HUDEP-2 (cell line): ENCODE results near the gene ITPRID1.
"Not testable (repeated sequence)": the region's sequence is repeated elsewhere in the genome, so short reads cannot be mapped to it uniquely, and the experiment has no call there.

Experiments used
- DNase-seq, 76 experiments: peaks; one replicate each; lab custom pipeline; 2025; ENCODE audit not compliant: unreplicated experiment in 76 of 76; lab: John Stamatoyannopoulos, UW

Gene ITPRID1

GRCh38 chr7:31513790-31514189, at the start of gene ITPRID1:
Gene ITPRID1, plus strand, starts transcription at chr7:31514090. Its CDS starts 38,935 bp downstream, at chr7:31553025.
- DNase-seq = no peak

- DNase-seq = no peak
Observed at GRCh38 chr7:31464601-31465000, 49.3 kb upstream of the ITPRID1 start.

- DNase-seq = no peak
Observed at GRCh38 chr7:31465285-31465684, 48.6 kb upstream of the ITPRID1 start.

- no peak for DNase-seq
Observed at GRCh38 chr7:31466036-31466435, 47.9 kb upstream of the ITPRID1 start.

- not testable (repeated sequence) for DNase-seq
Observed at GRCh38 chr7:31470883-31471282, 43.0 kb upstream of the ITPRID1 start.

GRCh38 chr7:31475368-31475767, 38.5 kb upstream of the ITPRID1 start:
- no peak for DNase-seq

GRCh38 chr7:31476073-31476745, 37.7 kb upstream of the ITPRID1 start:
- no peak for DNase-seq

GRCh38 chr7:31476941-31477677, 36.8 kb upstream of the ITPRID1 start:
- no peak for DNase-seq

- no peak for DNase-seq
Observed at GRCh38 chr7:31478018-31478417, 35.9 kb upstream of the ITPRID1 start.

- DNase-seq = no peak
Observed at GRCh38 chr7:31478721-31479120, 35.2 kb upstream of the ITPRID1 start.

GRCh38 chr7:31487071-31487470, 26.8 kb upstream of the ITPRID1 start:
- DNase-seq = no peak

GRCh38 chr7:31487476-31487875, 26.4 kb upstream of the ITPRID1 start:
- DNase-seq = no peak

GRCh38 chr7:31488562-31489203, 25.2 kb upstream of the ITPRID1 start:
- peak in 60 of 76 experiments; percentile 1 to 70 (median 31) for DNase-seq

- no peak for DNase-seq
Observed at GRCh38 chr7:31490796-31491314, 23.0 kb upstream of the ITPRID1 start.

GRCh38 chr7:31492086-31492485, 21.8 kb upstream of the ITPRID1 start:
- no peak for DNase-seq

GRCh38 chr7:31493714-31494181, 20.1 kb upstream of the ITPRID1 start:
- DNase-seq = no peak

GRCh38 chr7:31494421-31494820, 19.5 kb upstream of the ITPRID1 start:
- DNase-seq = no peak

GRCh38 chr7:31495653-31496052, 18.2 kb upstream of the ITPRID1 start:
- DNase-seq = no peak

GRCh38 chr7:31497516-31497915, 16.4 kb upstream of the ITPRID1 start:
- no peak for DNase-seq

- DNase-seq = no peak
Observed at GRCh38 chr7:31500656-31501055, 13.2 kb upstream of the ITPRID1 start.

- DNase-seq = no peak
Observed at GRCh38 chr7:31508823-31509222, 5.1 kb upstream of the ITPRID1 start.
